Ureter (tissue), 1 donor: ENCODE data around the gene EFHD2. TPM values are rescaled to one million over a fixed set of nuclear protein-coding genes. Genes with fewer than 3 reads are reported as not detected.
"Not testable (repeated sequence)": the region's sequence is repeated elsewhere in the genome, so short reads cannot be mapped to it uniquely, and the experiment has no call there.

Experiments used
- DNase-seq: peaks from one replicate; pipeline ENCODE4 v3.0.0-alpha.2; 2020; ENCODE audit warnings: low spot score
- total RNA-seq: library from RNA; stranded (reverse); gene quantifications from one replicate; pipeline ENCODE4 v1.2.4, GENCODE V29; 2023
- donor health status: DM: yes; HTN: yes; CAD: no.

EFHD2 gene
- total RNA-seq, 1 donor from 2014 or later, result 103 TPM

DNA sequence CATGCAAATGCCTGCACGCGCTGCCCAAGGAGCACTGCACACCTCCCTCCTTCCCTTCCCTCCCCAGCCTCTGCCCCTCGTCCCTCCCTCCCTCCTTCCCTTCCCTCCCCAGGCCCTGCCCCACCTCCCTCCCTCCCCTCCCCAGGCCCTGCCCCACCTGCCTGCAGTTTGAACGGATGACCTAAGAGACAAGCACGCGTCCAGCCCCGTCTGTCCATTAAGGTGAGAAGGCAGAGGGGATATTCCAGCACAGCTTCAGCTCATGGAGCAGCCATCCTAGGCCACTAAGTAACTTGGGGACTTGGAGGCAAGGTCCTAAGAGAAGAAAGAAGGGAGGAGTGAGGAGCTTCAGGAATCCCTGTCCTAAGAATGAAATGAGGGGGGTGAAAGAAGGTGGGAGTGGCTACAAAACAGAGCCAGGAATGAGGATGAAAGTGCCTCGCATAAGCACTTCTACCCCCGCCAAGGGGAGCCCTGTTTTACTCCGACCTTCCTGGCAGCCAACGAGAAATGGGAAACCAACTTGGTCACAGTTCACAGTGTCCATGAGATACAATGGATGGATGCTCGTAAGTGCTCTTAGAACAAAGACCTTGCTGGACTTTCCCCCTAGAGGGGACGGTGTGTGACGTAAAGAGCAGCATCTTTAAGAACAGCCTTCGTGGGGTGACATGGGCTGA, 21.3 kb upstream of the EFHD2 start:
- no peak for DNase-seq

DNA sequence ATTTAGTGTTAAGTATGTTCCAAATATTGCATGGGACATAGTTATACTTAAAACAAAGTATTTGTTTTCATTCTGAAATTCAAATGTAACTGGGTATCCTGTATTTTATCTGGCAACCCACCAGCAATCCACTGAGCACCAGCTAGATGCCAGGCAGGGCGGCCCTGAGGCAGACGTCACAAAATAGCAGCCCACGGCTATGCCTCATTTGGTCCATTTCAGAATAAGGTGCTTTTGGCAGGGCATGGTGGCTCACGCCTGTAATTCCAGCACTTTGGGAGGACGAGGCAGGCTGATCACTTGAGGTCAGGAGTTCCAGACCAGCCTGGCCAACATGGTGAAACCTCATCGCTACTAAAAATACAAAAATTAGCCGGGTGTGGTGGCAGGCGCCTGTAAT, 19.9 kb upstream of the EFHD2 start:
- DNase-seq, result not testable (repeated sequence)

DNA sequence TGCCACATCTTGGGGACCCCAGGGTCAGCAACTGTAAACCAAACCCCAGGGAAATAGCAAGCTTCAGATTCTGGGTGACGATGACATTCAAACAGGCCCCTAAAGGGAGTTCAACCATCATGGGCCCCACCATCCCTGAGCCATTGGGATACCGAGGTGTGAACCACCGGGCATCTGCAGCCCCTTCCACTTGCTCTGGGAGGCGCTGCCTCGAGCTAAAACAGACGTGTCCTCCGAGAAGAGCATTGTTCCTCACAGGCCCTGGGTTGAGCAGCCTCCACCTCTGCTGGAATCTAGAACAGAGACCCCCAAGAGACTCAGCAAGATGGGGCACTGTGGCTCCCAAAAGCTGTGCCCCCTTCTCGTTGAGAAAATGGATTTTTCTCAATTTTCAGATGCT, 19.0 kb upstream of the EFHD2 start:
- no peak for DNase-seq

DNA sequence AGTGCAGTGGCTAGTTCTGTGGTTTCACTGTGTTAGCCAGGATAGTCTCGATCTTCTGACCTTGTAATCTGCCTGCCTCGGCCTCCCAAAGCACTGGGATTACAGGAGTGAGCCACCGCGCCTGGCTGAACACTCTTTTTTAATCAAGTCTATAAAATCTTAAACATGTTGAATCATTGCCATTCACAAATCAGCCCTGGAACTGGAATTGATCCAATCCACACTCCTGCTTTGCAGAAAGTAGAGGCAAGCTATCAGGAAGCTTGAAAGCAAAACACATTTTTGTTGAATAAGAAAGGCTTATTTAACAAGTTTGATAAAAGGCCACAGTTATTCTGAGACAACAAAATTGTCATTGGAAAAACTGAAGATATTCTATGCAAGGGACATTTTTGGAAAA, 18.3 kb upstream of the EFHD2 start:
- DNase-seq, result no peak

DNA sequence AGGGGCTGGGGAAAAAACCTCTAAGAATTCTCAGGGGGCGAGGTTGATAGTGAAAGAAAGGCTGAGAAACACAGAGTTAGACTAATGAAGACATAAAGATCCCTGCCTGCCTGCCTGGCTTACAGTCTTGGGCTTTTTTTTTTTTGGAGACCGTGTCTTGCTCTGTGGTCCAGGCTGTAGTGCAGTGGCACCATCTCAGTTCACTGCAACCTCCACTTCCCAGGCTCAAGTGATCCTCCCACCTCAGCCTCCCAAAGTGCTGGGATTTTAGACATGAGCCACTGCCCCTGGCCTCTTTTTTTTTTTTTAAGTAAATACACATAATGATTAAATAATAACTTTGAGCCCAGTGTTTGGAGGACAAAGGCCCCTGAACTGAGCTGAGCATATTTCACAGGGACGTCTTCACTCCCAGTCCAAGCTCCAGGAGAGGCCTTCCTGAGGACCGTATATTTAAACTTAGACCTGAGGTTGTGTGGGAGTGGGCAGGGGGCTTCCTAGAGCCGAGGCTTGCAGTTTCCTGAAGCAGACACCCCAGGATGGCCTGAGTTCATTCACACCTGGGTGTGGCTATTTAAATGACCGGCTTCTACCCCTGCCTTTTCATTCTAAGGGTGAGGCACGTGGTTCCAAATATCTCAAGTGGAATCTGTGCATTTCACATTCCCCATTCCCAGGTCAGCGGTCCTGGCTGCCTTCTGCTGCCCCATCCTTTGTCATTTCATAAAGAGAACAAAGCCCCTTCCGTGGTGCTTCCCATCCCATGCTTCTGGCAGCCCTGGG, 16.0 kb upstream of the EFHD2 start:
- no peak for DNase-seq

- no peak for DNase-seq
These were observed 15.4 kb upstream of the EFHD2 start for GRCh38 chr1:15394258-15394690.

DNA sequence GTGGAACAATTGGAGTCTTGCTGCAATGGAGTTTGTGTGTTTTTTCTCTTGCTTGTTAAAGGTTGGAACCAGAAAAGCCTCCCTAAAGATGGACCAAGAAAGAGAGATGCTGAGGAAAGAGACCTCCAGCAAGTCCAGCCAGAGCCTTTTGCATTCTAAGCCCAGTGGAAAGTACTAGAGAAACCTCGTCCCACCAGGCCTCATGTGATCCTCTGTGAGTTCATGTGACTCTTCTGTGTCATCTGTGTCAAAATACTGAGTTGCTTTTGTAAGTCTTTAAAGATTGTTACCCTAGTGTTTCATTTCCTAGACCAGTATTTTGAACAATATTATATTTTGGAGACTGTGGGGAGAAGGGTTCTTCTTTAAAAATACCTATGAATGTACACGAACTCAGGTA, 12.5 kb upstream of the EFHD2 start:
- DNase-seq, result no peak

DNA sequence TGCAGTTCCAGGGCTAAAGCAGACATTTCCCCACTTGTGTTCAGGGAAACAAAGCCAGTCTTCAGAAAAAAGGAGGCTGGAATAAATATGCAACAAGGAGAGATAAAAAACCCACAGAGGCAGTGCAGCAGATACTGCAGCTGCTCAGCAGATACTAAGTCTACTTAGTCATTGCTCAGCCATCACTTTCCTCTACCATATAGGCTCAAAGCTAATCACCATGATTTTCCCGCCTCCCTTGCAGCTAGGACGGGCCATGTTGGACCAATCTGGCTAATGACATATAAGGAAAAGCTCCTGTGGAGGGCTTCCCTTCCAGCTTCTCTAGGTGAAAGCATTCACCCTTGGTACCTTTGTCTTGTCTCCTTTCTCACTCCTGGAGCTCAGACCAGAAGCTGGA, 10.0 kb upstream of the EFHD2 start:
- DNase-seq, result no peak

DNA sequence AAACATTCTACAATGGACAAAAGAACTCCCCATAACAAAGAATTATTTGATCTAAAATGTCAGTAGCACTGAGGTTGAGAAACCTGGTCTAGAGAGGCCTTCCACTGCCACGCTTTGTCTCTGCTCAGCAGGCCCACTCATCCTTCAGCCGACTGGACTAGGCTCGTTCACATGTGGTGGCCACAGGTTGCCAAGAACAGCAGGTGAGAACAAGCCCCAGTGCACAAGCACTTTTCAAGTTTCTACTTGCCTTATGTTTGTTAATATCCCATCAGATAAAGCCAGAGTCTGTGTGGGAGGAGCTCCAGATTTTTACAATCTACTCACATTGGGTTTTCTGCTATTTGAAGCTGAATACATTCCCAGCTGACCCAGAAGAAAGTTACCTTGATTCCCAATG, 9.1 kb upstream of the EFHD2 start:
- DNase-seq, result peak; percentile 74

GRCh38 chr1:15401391-15402055, 8.2 kb upstream of the EFHD2 start:
- DNase-seq, result no peak

DNA sequence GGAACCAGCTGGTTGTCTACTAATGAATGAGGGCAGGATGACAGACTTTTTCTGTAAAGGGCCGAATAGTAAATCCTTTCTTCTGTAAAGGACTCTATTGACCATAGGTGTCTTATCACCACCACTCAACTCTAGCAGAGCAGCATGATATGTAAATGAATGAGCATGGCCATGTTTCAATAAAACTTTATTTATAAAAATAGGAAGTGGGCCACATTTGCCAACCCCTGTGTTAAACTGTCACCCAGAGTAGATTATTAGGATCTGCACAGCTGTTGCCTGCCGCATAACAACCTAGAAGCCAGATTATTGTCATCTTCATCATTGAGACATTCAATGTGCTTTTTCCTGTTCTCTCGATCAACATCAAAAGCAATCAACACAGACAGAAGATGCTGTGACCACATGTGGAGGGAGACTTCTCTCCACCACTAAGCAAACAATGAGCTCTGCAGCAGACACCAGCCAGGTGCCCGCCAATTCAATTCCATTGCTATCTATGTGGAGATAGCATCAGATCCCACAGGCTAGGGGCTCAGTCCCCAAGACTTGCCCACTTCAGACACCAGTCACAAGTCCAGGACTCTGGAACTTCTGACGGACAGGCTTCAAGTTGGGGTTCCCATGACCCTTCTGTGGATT, 6.8 kb upstream of the EFHD2 start:
- no peak for DNase-seq

- DNase-seq, result no peak
These were observed 5.6 kb upstream of the EFHD2 start for GRCh38 chr1:15403962-15404580.

GRCh38 chr1:15405106-15405850, 4.4 kb upstream of the EFHD2 start:
- no peak for DNase-seq

- no peak for DNase-seq
These were observed 2.8 kb upstream of the EFHD2 start for GRCh38 chr1:15406614-15407559.

DNA sequence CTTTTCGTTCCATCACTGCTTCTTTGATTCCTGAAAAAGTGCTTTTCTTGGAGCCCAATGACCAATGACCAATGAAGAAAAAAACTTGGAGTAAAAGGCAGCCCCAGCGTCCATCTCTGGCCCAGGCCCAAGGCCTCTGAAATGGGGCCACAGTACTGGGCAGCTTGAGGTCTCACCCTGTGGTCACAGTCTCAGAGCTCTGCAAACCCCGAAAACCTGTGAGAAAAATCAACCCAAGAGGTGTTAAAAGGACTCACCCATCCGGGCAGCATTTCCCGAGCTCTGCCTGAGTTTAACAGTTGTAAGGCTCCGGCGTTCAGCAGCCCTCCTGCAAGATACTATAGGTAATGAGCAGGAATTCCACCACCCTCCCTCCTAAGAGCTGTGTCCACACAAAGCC, 2.1 kb upstream of the EFHD2 start:
- DNase-seq, result no peak

DNA sequence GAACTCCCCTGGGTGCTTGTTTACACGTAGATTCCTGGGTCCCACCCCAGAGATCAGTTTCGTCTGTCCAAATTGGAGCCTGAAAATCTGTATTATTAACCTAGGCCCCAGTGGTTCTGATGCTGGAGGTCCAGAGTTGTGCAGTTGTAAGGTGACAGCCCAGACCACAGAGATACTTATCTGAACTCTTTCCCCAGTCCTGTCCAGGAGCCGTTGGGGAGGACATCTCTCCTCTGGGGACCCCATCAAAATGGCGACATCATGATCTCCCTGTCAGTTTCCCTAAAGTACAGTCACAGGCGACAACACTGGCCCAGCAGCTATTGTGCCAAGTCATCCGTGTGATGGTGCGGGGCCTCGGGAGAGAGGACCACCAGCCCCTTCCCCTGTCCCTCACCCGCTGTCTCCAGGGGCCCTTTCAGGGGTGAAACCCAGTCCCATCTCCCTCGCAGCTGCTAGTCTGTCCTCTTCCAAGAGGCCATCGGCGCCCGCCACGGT, 749 bp upstream of the EFHD2 start:
- DNase-seq, result no peak

- no peak for DNase-seq
These were observed 665 bp downstream of the EFHD2 start for GRCh38 chr1:15410223-15410883.

DNA sequence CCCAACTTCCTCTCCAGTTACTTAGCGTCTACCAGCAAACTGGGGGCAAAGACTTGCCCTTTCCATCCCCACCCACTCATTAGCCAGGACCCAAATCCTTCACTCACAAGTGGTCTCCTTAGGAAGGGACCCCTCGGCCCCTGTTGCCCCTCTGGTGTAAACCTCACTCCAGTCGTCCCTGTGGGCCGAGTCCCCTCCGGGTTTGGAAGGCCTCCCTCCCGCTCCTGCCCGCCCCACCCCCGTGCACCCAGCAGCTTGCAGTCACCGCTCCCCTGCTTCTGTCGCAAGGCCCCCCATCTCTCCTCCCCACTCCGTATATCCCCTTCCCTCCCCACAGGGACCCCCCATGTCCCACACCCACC, 1.2 kb downstream of the EFHD2 start:
- DNase-seq, result no peak

DNA sequence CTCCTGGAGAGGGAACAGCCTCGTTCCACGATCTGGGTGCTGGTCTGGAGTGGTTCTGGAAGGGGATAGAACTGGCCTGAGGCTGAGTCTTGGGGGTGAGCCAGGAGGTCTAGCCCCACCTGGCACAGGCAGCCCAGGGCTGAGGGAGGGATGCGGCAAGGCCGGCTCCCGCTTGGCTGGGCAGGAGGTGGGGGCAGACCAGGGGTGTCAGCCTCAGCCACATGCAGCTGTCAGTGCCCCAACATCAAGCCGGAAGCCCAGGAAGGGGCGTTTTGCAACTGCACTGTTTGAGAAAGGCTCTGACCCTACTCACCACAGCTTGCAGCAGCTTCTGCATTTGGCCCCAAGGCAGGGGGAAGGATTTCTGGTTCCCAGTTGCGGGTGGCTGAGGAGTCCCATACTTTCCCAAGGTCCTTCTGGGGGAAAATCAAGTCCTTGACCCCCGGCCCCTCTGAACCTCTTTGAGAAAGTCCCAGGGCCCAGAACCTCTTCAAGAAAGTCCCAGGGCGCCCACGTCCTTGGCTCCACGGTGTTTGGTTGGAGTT, 2.0 kb downstream of the EFHD2 start:
- DNase-seq, result no peak
